ENCODE measurements around the gene CYFIP1. TPM values are rescaled to one million over a fixed set of nuclear protein-coding genes. Genes with fewer than 3 reads are reported as not detected.

The CYFIP1 gene
- total and polyA plus RNA-seq, 5 donors from 2014 or later: 1.1 to 7.6 (median 2.0) TPM

DNA sequence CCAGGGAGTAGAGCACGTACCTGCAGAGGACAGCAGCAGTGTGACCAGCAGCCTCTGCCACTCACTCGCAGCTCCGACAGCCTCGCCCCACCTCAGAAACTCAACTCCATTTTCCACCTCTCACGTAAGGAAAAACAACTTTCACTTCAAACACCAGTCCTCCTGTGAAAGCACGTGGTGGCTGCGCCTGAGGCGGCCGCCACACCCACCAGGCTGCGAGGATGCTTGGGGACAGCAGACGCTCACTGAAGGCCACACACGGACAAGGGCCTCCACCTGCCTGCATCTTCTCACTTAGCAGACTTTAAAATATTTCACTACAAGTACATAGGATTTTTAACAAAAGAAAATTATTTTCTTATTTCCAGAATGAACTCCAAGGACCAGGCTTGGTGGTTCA, 67.9 kb downstream of the CYFIP1 start:
- no peak for DNase-seq
- H3K9me3 Mint-ChIP-seq: no peaks in the 10 kb centered on the region
- Histone ChIP-seq H3K4me1 (ENCODE audit: control insufficient read depth, insufficient read depth, low read length, poor library complexity, severe bottlenecking) (no peaks in the 10 kb centered on the region), H3K27ac (ENCODE audit: insufficient read depth, low read length, poor library complexity, severe bottlenecking) (no peak overlapping the region), H3K4me3 (ENCODE audit: low read depth, low read length) (no peak overlapping the region), H3K27me3 (ENCODE audit: control insufficient read depth, insufficient read depth, low read length) (no peaks in the 10 kb centered on the region), H3K36me3 (ENCODE audit: control insufficient read depth, insufficient read depth, low read length) (no peaks in the 10 kb centered on the region), H3K9me3 (ENCODE audit: control insufficient read depth in 2 of 2, low read length in 2 of 2) (no peaks in the 10 kb centered on the region)
- no peak overlapping the region for H3K27ac Mint-ChIP-seq
- H3K4me3 Mint-ChIP-seq: no peak overlapping the region
- no peaks in the 10 kb centered on the region for H3K27me3 Mint-ChIP-seq
- ATAC-seq (ENCODE audit: low read depth in 2 of 2): no peak
- H3K36me3 Mint-ChIP-seq: peaks cover 4% of the 10 kb centered on the region
- no peaks in the 10 kb centered on the region for H3K4me1 Mint-ChIP-seq

DNA sequence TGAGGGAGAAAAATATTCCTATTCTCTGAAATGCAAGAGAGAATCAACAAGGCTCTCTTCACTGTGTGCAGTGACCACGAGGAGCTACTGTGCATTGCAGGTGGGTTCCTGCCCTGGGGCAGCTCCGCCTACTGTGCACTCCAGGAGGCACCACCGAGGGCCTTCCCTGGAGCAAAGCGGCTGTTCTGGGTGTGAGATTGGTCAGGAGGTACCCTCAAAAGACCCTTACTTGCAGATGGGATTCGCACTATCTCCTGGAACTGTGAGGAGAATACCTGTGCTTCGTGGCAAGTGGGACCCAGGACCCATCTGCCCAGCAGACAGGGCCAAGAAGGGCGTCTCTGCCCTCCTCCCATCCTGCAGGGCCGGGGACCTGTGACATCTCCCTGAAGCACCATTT, 68.9 kb downstream of the CYFIP1 start:
- H3K27me3 ChIP-seq (ENCODE audit: control insufficient read depth, insufficient read depth, low read length): no peaks in the 10 kb centered on the region
- ATAC-seq (ENCODE audit: low read depth in 2 of 2): no peak
- no peaks in the 10 kb centered on the region for H3K9me3 Mint-ChIP-seq
- H3K27me3 Mint-ChIP-seq: no peaks in the 10 kb centered on the region
- no peaks in the 10 kb centered on the region for H3K36me3 ChIP-seq (ENCODE audit: control insufficient read depth, insufficient read depth, low read length)
- peaks cover 4% of the 10 kb centered on the region for H3K36me3 Mint-ChIP-seq
- H3K27ac ChIP-seq (ENCODE audit: insufficient read depth, low read length, poor library complexity, severe bottlenecking): no peak overlapping the region
- no peak for DNase-seq
- no peak overlapping the region for H3K27ac Mint-ChIP-seq
- no peaks in the 10 kb centered on the region for H3K4me1 Mint-ChIP-seq
- no peak overlapping the region for H3K4me3 Mint-ChIP-seq
- no peaks in the 10 kb centered on the region for H3K4me1 ChIP-seq (ENCODE audit: control insufficient read depth, insufficient read depth, low read length, poor library complexity, severe bottlenecking)
- H3K4me3 ChIP-seq (ENCODE audit: low read depth, low read length): no peak overlapping the region
- no peaks in the 10 kb centered on the region for H3K9me3 ChIP-seq (ENCODE audit: control insufficient read depth in 2 of 2, low read length in 2 of 2)

DNA sequence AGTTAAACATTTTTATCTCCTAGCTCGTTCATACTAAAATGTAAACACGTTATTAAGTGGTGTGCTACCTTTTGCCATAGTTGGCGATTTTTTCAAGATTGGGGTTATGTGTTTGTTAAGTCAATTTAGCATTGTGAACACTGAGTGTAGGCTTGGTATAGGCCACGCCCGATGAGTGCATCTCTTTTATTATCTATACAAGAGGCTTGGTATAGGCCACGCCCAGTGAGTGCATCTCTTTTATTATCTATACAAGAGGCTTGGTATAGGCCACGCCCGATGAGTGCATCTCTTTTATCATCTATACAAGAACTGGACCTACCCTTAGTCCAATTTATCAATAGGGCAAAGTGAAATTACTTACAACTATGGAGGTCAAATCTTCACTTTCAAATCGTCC, 71.3 kb downstream of the CYFIP1 start:
- Histone ChIP-seq H3K27ac (ENCODE audit: insufficient read depth, low read length, poor library complexity, severe bottlenecking) (no peak overlapping the region), H3K9me3 (ENCODE audit: control insufficient read depth in 2 of 2, low read length in 2 of 2) (no peaks in the 10 kb centered on the region), H3K36me3 (ENCODE audit: control insufficient read depth, insufficient read depth, low read length) (no peaks in the 10 kb centered on the region), H3K27me3 (ENCODE audit: control insufficient read depth, insufficient read depth, low read length) (no peaks in the 10 kb centered on the region), H3K4me1 (ENCODE audit: control insufficient read depth, insufficient read depth, low read length, poor library complexity, severe bottlenecking) (no peaks in the 10 kb centered on the region), H3K4me3 (ENCODE audit: low read depth, low read length) (no peak overlapping the region)
- H3K27me3 Mint-ChIP-seq: no peaks in the 10 kb centered on the region
- no peak for DNase-seq
- no peak overlapping the region for H3K27ac Mint-ChIP-seq
- H3K36me3 Mint-ChIP-seq: peaks cover 4% of the 10 kb centered on the region
- no peaks in the 10 kb centered on the region for H3K4me1 Mint-ChIP-seq
- H3K9me3 Mint-ChIP-seq: no peaks in the 10 kb centered on the region
- H3K4me3 Mint-ChIP-seq: no peak overlapping the region
- ATAC-seq (ENCODE audit: low read depth in 2 of 2): no peak

DNA sequence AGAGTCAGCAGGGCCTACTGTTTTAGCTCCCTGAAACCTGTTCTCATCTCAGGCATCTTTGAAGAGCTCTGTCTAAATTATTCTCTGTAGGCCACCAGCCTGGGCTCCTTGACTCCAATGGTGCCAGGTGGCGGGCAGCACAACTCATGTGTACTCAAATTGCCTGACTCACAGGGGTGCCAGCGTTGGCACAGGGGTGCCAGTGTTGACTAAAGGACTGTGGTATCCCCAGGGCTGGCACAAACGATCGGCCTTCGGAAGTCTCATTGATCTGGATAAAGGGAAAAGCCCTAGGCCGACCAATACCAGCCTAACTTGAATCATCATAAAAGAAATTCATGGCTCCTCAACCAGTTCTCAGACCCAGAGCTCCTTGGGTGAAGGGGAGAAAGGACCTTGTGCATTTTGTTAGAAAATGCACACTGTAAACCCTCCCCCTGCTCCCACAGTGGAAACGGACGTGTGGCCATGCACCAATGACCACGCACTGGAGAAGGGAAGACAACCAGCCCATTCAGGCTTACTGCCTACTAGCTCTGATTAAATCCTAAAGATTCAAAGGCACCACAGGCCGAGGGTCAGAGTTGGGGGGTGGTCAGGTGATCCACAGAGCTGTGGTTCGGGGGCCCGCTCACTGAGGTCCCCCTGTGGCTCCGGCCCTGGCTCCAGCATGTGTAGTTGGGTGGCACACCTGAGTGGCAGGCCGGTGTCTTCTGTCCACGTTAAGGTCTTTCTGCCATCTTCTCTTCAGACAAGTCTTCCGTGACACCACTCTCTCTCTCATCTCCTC, 72.8 kb downstream of the CYFIP1 start:
- no peak overlapping the region for H3K27ac Mint-ChIP-seq
- H3K4me3 Mint-ChIP-seq: no peak overlapping the region

DNA sequence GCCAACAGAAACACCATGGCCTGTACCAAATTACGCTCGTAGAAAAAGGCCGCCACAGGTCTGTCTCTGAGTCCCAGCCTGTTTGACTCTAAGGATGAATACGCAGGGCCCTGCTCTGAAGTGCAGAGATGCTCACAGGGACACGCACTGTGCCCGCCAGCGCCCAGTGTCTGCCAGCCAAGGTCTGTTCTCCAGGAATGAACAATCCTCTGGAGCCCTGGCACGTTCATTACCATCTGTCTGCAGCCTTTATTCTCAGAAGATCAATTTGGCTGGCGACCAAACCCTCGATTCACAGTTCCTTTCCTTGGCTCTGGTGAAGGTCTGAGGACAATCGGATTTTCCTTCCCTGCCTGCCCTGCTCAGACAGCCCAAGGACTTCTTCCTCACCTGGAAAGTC, 75.4 kb downstream of the CYFIP1 start:
- H3K4me1 Mint-ChIP-seq: no peaks in the 10 kb centered on the region
- no peak overlapping the region for H3K27ac Mint-ChIP-seq
- H3K27me3 ChIP-seq (ENCODE audit: control insufficient read depth, insufficient read depth, low read length): no peaks in the 10 kb centered on the region
- H3K9me3 Mint-ChIP-seq: no peaks in the 10 kb centered on the region
- no peak overlapping the region for H3K4me3 Mint-ChIP-seq
- H3K9me3 ChIP-seq (ENCODE audit: control insufficient read depth in 2 of 2, low read length in 2 of 2): no peaks in the 10 kb centered on the region
- no peak for DNase-seq
- no peaks in the 10 kb centered on the region for H3K36me3 ChIP-seq (ENCODE audit: control insufficient read depth, insufficient read depth, low read length)
- no peak for ATAC-seq (ENCODE audit: low read depth in 2 of 2)
- no peaks in the 10 kb centered on the region for H3K4me1 ChIP-seq (ENCODE audit: control insufficient read depth, insufficient read depth, low read length, poor library complexity, severe bottlenecking)
- no peak overlapping the region for H3K4me3 ChIP-seq (ENCODE audit: low read depth, low read length)
- H3K36me3 Mint-ChIP-seq: peaks cover 3% of the 10 kb centered on the region
- no peak overlapping the region for H3K27ac ChIP-seq (ENCODE audit: insufficient read depth, low read length, poor library complexity, severe bottlenecking)
- H3K27me3 Mint-ChIP-seq: no peaks in the 10 kb centered on the region

More for the DNA sequence above, 72.8 kb downstream of the CYFIP1 start:
- DNase-seq: no peak
- Mint-ChIP-seq H3K27me3 (no peaks in the 10 kb centered on the region), H3K4me1 (no peaks in the 10 kb centered on the region), H3K9me3 (no peaks in the 10 kb centered on the region), H3K36me3 (no peaks in the 10 kb centered on the region)
- Histone ChIP-seq H3K27me3 (ENCODE audit: control insufficient read depth, insufficient read depth, low read length) (no peaks in the 10 kb centered on the region), H3K36me3 (ENCODE audit: control insufficient read depth, insufficient read depth, low read length) (no peaks in the 10 kb centered on the region), H3K9me3 (ENCODE audit: control insufficient read depth in 2 of 2, low read length in 2 of 2) (no peaks in the 10 kb centered on the region), H3K4me3 (ENCODE audit: low read depth, low read length) (no peak overlapping the region), H3K4me1 (ENCODE audit: control insufficient read depth, insufficient read depth, low read length, poor library complexity, severe bottlenecking) (no peaks in the 10 kb centered on the region), H3K27ac (ENCODE audit: insufficient read depth, low read length, poor library complexity, severe bottlenecking) (no peak overlapping the region)
- no peak for ATAC-seq (ENCODE audit: low read depth in 2 of 2)

DNA sequence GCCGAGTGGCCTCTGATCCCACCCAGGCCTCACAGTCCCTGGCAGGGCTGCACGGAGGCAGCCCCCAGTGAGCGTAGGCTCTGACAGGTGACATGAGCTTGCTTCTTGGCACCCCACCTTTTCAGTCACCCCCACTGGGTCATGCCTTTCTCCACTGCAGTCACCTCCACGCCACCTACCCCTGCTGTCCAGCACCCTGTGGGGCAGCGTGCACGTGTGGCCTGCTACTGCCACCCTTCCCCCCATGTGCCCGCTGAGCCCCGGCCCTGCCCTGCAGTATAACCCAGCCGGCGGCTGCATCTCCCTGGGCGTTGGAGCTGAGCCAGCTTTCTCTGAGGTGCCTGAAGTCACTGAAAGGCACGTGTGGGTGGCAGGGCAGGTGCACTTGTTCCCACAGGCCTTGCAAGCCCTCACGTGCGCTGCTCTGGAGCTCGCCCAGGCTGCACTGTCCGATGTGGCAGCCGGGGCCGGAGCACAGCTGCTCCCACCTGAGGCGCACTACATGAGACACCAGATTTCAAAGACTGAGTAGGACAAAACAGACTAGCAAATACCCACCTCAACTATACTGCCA, 76.1 kb downstream of the CYFIP1 start:
- ATAC-seq (ENCODE audit: low read depth in 2 of 2): no peak
- Mint-ChIP-seq H3K27me3 (no peaks in the 10 kb centered on the region), H3K36me3 (peaks cover 3% of the 10 kb centered on the region), H3K9me3 (peaks cover 0 to under 1% (median 0%) of the 10 kb centered on the region in 7 donors), H3K27ac (peak overlapping the region in 1 of 3 donors; percentile 56), H3K4me1 (no peaks in the 10 kb centered on the region), H3K4me3 (no peak overlapping the region)
- Histone ChIP-seq H3K27me3 (ENCODE audit: control insufficient read depth, insufficient read depth, low read length) (no peaks in the 10 kb centered on the region), H3K36me3 (ENCODE audit: control insufficient read depth, insufficient read depth, low read length) (no peaks in the 10 kb centered on the region), H3K4me1 (ENCODE audit: control insufficient read depth, insufficient read depth, low read length, poor library complexity, severe bottlenecking) (no peaks in the 10 kb centered on the region), H3K9me3 (ENCODE audit: control insufficient read depth in 2 of 2, low read length in 2 of 2) (no peaks in the 10 kb centered on the region), H3K27ac (ENCODE audit: insufficient read depth, low read length, poor library complexity, severe bottlenecking) (no peak overlapping the region), H3K4me3 (ENCODE audit: low read depth, low read length) (no peak overlapping the region)
- no peak for DNase-seq

DNA sequence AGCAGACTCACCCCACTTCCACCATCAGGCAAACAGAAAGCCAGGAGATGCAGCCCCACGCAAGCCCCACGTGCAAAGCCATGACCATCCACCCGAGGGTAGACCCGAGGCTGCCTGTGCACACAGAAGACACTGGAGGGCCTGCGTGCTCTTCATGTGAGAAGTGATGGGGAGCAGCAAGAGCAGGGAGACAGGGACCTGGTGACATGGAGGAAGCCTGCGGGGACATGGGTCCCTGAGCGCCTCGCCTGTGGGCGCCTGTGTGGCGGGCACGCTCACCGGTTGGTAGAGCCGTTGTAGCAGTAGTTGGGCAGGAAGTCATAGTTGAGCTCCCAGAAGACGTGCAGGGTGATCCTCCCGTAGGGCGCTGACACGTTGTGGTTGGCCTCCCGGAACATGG, 76.7 kb downstream of the CYFIP1 start:
- Histone ChIP-seq H3K9me3 (ENCODE audit: control insufficient read depth in 2 of 2, low read length in 2 of 2) (no peaks in the 10 kb centered on the region), H3K27ac (ENCODE audit: insufficient read depth, low read length, poor library complexity, severe bottlenecking) (no peak overlapping the region), H3K36me3 (ENCODE audit: control insufficient read depth, insufficient read depth, low read length) (no peaks in the 10 kb centered on the region), H3K27me3 (ENCODE audit: control insufficient read depth, insufficient read depth, low read length) (no peaks in the 10 kb centered on the region), H3K4me3 (ENCODE audit: low read depth, low read length) (no peak overlapping the region), H3K4me1 (ENCODE audit: control insufficient read depth, insufficient read depth, low read length, poor library complexity, severe bottlenecking) (no peaks in the 10 kb centered on the region)
- no peaks in the 10 kb centered on the region for H3K4me1 Mint-ChIP-seq
- H3K27ac Mint-ChIP-seq: no peak overlapping the region
- DNase-seq: no peak
- no peaks in the 10 kb centered on the region for H3K27me3 Mint-ChIP-seq
- peaks cover 0 to 2% (median 0%) of the 10 kb centered on the region in 7 donors for H3K9me3 Mint-ChIP-seq
- ATAC-seq (ENCODE audit: low read depth in 2 of 2): no peak
- H3K36me3 Mint-ChIP-seq: peaks cover 3% of the 10 kb centered on the region
- no peak overlapping the region for H3K4me3 Mint-ChIP-seq

DNA sequence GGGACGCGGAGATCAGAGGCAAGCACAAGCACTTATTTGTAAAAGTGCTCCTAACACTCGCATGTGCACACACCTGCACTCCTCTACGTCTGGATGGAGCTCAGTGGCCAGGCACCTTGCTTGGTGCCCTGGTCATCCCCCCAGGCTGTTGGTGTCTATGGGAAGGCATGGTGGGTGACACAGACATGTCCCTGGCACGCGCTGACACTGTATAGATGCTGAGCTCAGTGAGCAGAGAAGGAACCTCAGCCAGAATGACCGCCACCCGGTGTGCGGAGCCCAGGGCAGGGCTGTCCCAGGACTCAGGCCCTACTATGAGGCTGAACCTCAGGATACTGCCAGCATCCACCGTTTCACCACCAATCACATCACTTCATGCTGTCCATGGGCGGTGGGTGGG, 77.2 kb downstream of the CYFIP1 start:
- H3K9me3 ChIP-seq (ENCODE audit: control insufficient read depth in 2 of 2, low read length in 2 of 2): no peaks in the 10 kb centered on the region
- H3K36me3 ChIP-seq (ENCODE audit: control insufficient read depth, insufficient read depth, low read length): no peaks in the 10 kb centered on the region

More for the DNA sequence above, 77.2 kb downstream of the CYFIP1 start:
- H3K27me3 ChIP-seq (ENCODE audit: control insufficient read depth, insufficient read depth, low read length): no peaks in the 10 kb centered on the region
- no peak overlapping the region for H3K4me3 ChIP-seq (ENCODE audit: low read depth, low read length)
- Mint-ChIP-seq H3K27me3 (no peaks in the 10 kb centered on the region), H3K36me3 (peaks cover 3% of the 10 kb centered on the region), H3K27ac (no peak overlapping the region), H3K4me3 (no peak overlapping the region), H3K9me3 (peaks cover 0 to 2% (median 0%) of the 10 kb centered on the region in 7 donors), H3K4me1 (no peaks in the 10 kb centered on the region)
- no peak for ATAC-seq (ENCODE audit: low read depth in 2 of 2)
- DNase-seq: no peak
- no peak overlapping the region for H3K27ac ChIP-seq (ENCODE audit: insufficient read depth, low read length, poor library complexity, severe bottlenecking)
- H3K4me1 ChIP-seq (ENCODE audit: control insufficient read depth, insufficient read depth, low read length, poor library complexity, severe bottlenecking): no peaks in the 10 kb centered on the region
